ENCODE measurements around the gene MANSC1.

MANSC1 gene

DNA sequence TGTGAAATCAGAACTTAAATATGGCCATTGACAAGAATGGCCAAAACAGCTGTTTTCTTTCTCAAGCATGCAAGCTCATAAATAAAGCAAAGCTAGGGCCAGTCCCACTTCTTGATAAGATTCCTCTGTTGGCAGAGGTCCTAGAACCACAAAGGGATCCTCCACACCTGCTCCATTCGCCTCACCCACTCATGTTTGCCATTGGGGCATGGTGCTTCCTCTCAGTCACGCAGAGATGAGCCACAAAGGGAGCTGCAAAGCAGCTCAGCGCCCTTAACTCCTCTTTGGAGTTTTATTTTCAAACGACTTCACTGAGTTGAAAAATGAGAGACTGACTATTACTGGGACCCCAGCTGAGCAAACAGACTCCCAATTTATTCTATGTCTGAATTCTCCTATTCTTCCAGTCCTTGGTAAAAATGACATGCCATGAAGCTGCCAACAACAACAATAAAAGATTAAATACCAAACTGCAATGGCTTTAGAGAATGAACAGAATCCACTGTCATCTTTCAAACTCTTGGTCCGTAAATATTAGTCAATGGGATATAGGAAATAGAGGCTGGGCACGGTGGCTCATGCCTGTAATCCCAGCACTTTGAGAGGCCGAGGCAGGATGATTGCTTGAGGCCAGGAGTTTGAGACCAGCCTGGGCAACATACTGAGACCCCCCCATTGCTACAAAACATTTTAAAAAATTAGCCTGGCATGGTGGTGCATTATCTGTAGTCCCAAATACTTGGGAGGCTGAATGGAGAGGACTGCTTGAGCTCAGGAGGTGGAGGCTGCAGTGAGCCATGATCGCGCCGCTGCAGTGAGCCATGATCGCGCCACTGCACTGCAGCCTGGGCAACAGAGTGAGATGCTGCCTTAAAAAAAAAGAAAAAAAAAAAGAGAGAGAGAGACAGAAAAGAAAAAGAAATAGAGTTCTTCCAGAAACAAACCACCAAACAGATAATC lies 16.4 kb downstream of the MANSC1 start:
- TF ChIP-seq, protein P1, sequence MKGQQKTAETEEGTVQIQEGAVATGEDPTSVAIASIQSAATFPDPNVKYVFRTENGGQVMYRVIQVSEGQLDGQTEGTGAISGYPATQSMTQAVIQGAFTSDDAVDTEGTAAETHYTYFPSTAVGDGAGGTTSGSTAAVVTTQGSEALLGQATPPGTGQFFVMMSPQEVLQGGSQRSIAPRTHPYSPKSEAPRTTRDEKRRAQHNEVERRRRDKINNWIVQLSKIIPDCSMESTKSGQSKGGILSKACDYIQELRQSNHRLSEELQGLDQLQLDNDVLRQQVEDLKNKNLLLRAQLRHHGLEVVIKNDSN (IDR thresholded peaks at IDR 0.05), result no peak
- TF ChIP-seq ZBTB7A (IDR thresholded peaks at IDR 0.05; ENCODE audit: low read depth) (no peak), RAD21 (IDR thresholded peaks at IDR 0.05; ENCODE audit: low read depth) (no peak), CEBPB (IDR thresholded peaks at IDR 0.05) (no peak)

DNA sequence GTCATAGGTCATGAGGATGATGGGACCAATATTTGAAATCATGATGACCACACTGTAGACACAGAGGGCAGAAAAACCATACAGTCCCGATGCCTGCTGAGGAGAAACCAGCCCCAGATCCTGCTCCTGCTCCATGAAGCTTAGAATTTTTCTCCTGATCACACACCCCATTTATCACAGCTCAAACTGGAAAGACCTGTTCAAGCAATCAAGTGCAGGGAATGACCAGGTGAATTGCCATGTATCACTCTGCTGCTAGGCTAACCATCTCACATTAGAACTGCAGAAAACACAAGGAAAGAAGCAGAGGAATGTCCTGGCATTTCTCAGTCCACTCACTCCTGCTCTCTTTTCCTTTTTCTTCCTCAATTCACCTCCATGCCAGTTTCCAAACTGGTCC lies 18.1 kb downstream of the MANSC1 start:
- no peak for TF ChIP-seq EGR1 (IDR thresholded peaks at IDR 0.05)
- peak; percentile 42; the same call in 1 of the 2 replicates for TF ChIP-seq TEAD4 (IDR thresholded peaks at IDR 0.05)
- TF ChIP-seq, protein P1 (IDR thresholded peaks at IDR 0.05), result 0 out of 2 replicates have a peak, but pooled peaks have one; percentile 14
- 0 out of 2 replicates have a peak, but pooled peaks have one; percentile 9 for TF ChIP-seq TCF12 (IDR thresholded peaks at IDR 0.05; ENCODE audit: low read depth)

DNA sequence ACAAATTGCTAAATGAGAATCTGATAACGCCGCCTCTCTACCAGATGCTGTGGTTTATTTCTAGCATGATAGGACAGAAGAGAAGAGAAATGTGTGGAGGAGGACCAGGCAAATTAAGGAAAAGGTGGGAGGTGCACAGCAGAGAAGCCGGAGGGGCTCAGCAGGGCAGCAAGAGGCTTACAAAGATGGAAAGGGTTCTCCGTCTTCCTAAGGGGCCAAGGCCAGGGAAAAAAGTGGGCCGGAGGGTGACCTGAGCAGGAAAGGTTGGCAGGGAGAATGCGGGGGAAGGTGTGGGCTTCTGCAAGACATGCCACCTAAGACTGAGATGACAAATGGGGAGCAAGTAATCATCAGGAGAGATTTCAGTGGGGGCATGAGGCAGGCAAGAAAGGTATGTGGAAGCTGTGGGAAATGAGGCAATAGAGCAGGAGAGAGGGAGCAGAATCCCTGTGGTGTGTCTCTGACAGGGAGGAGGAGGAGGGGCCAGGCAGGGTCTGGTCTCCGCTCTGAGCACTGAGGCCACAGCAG lies 18.7 kb downstream of the MANSC1 start:
- no peak for TF ChIP-seq FOXM1 (IDR thresholded peaks at IDR 0.05; ENCODE audit: borderline replicate concordance, low read depth)
- no peak for TF ChIP-seq YY1 (IDR thresholded peaks at IDR 0.05; ENCODE audit: low read depth)
- TF ChIP-seq CREB1 (IDR thresholded peaks at IDR 0.05; ENCODE audit: low read depth), result no peak

DNA sequence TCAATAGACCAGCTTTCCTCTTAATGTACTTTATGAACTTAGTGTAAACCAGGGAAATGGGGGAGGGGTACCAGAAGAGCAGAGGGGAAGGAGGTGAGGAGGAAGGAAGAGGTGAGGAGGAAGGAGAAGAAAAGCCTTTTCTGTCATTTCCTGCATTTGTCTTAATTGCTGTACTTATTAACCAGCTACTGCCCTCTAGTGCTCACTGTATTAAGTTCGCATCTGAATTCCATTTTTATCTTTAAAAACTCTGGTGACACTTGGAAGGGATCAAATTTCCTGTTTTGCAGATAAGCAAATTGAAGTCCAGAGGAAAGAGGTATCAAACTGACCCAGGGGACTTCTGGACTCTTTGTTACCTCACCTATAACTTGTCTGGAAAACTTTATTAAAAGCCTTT lies 22.2 kb downstream of the MANSC1 start:
- TF ChIP-seq RAD21 (IDR thresholded peaks at IDR 0.05; ENCODE audit: low read depth) (peak; percentile 92), CREB1 (IDR thresholded peaks at IDR 0.05; ENCODE audit: low read depth) (no peak)

DNA sequence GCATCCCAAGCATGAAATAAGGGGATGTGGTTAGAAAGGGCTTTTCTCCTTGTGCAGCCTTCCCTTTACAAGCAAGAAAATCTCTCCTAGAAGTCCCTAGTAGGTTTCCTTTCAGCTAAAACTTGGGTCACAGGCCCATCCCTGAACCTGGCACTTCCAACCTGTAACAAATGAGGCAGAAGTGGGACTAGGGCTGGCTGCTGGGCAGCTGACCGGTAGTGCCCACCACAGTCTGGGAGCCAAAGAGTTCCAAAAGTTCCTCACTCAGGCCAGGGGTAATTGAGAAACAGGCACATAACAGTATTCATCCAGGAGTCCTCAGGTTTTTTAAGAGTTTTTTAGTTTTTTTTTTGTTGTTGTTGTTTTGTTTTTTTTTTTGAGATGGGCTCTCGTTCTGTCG lies 23.8 kb downstream of the MANSC1 start:
- no peak for TF ChIP-seq FOXM1 (IDR thresholded peaks at IDR 0.05; ENCODE audit: borderline replicate concordance, low read depth)
- no peak for TF ChIP-seq CREB1 (IDR thresholded peaks at IDR 0.05; ENCODE audit: low read depth)

DNA sequence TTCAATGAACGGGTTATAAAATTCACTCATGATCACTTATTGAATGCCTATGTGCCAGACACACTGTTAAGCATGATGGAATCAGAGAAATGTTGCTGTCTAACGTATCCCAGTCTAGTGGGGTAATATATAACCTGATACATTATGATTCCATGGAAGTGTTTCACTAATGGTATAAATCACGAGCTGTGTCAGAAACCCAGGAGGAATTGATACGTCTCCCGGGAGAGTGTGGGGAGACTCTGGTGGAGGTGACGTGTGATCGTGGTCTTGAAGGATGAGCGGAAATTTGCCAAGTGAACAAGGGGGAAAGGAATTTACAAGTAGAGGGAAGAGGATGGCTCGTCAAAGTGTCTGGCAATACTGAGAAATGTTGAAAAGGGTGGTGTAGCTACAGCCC lies 26.5 kb downstream of the MANSC1 start:
- TF ChIP-seq CREB1 (IDR thresholded peaks at IDR 0.05; ENCODE audit: low read depth), result no peak
- TF ChIP-seq ZBTB7A (IDR thresholded peaks at IDR 0.05; ENCODE audit: low read depth), result no peak
- TF ChIP-seq RAD21 (IDR thresholded peaks at IDR 0.05; ENCODE audit: low read depth), result no peak
- no peak for TF ChIP-seq EGR1 (IDR thresholded peaks at IDR 0.05)
- TF ChIP-seq EP300 (IDR thresholded peaks at IDR 0.05; ENCODE audit: borderline replicate concordance), result no peak
- TF ChIP-seq NFIC (IDR thresholded peaks at IDR 0.05), result no peak
- TF ChIP-seq, protein P2, sequence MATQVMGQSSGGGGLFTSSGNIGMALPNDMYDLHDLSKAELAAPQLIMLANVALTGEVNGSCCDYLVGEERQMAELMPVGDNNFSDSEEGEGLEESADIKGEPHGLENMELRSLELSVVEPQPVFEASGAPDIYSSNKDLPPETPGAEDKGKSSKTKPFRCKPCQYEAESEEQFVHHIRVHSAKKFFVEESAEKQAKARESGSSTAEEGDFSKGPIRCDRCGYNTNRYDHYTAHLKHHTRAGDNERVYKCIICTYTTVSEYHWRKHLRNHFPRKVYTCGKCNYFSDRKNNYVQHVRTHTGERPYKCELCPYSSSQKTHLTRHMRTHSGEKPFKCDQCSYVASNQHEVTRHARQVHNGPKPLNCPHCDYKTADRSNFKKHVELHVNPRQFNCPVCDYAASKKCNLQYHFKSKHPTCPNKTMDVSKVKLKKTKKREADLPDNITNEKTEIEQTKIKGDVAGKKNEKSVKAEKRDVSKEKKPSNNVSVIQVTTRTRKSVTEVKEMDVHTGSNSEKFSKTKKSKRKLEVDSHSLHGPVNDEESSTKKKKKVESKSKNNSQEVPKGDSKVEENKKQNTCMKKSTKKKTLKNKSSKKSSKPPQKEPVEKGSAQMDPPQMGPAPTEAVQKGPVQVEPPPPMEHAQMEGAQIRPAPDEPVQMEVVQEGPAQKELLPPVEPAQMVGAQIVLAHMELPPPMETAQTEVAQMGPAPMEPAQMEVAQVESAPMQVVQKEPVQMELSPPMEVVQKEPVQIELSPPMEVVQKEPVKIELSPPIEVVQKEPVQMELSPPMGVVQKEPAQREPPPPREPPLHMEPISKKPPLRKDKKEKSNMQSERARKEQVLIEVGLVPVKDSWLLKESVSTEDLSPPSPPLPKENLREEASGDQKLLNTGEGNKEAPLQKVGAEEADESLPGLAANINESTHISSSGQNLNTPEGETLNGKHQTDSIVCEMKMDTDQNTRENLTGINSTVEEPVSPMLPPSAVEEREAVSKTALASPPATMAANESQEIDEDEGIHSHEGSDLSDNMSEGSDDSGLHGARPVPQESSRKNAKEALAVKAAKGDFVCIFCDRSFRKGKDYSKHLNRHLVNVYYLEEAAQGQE (IDR thresholded peaks at IDR 0.05; ENCODE audit: low read depth), result no peak
- TF ChIP-seq, protein P3, sequence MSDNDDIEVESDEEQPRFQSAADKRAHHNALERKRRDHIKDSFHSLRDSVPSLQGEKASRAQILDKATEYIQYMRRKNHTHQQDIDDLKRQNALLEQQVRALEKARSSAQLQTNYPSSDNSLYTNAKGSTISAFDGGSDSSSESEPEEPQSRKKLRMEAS (IDR thresholded peaks at IDR 0.05), result no peak
- TF ChIP-seq TEAD4 (IDR thresholded peaks at IDR 0.05), result no peak
- TF ChIP-seq CEBPB (IDR thresholded peaks at IDR 0.05), result no peak
- TF ChIP-seq YY1 (IDR thresholded peaks at IDR 0.05; ENCODE audit: low read depth), result no peak
- TF ChIP-seq TAF1 (IDR thresholded peaks at IDR 0.05; ENCODE audit: low read depth), result no peak

DNA sequence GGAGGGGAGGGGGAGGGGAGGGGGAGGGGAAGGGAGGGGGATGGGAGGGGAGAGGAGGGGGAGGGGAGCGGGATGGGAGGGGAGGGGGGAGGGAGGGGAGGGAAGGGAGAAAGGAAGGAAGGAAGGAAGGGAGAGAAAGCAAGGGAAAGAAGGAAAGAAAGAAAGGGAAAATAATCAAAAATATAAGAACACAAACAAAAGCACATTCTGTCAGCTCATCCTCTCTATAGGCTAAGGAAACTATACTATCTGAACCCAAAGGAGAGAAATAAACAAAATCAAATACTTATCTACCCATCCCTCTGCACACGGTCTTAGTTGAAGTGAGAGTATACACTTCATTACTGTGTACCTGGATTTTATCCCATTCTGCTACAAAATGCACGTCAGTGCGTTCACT lies 26.9 kb downstream of the MANSC1 start:
- TF ChIP-seq, protein P1 (IDR thresholded peaks at IDR 0.05), result no peak
- no peak for TF ChIP-seq EGR1 (IDR thresholded peaks at IDR 0.05)
- no peak for TF ChIP-seq ZBTB7A (IDR thresholded peaks at IDR 0.05; ENCODE audit: low read depth)
- TF ChIP-seq, protein P3 (IDR thresholded peaks at IDR 0.05), result no peak
- TF ChIP-seq TEAD4 (IDR thresholded peaks at IDR 0.05), result no peak
- no peak for TF ChIP-seq RAD21 (IDR thresholded peaks at IDR 0.05; ENCODE audit: low read depth)
- no peak for TF ChIP-seq CREB1 (IDR thresholded peaks at IDR 0.05; ENCODE audit: low read depth)
- TF ChIP-seq CEBPB (IDR thresholded peaks at IDR 0.05), result no peak
- TF ChIP-seq NFIC (IDR thresholded peaks at IDR 0.05), result no peak
- no peak for TF ChIP-seq TAF1 (IDR thresholded peaks at IDR 0.05; ENCODE audit: low read depth)
- TF ChIP-seq TCF12 (IDR thresholded peaks at IDR 0.05; ENCODE audit: low read depth), result no peak
- no peak for TF ChIP-seq YY1 (IDR thresholded peaks at IDR 0.05; ENCODE audit: low read depth)
